H1 (cell line): ENCODE measurements around the gene PDIA3. TPM values are rescaled to one million over a fixed set of nuclear protein-coding genes. Genes with fewer than 3 reads are reported as not detected.

Experiments used
- microRNA counts: library from miRNA; unstranded; fragments of <30 nt; microRNA quantifications from one replicate; lab custom pipeline; 2015
- microRNA-seq, 2 experiments: library from miRNA; unstranded; fragments of <30 nt; microRNA quantifications; one replicate each; pipeline versions ENCODE4 to v1.2.0, GENCODE V29; 2016 to 2020; ENCODE audit warnings: borderline microRNAs expressed in 2 of 2, borderline number of aligned reads in 2 of 2, borderline replicate concordance in 1 of 2
- polyA plus RNA-seq, 7 experiments: library from polyadenylated mRNA; depleted of rRNA in 3 of 7; stranded (reverse) in 5 of 7; unstranded in 2 of 7; fragments of >200 nt in 5 of 7; fragments of 200-250 nt in 2 of 7; gene quantifications; 1 replicate in 5 of 7; 2 replicates in 1 of 7; 4 replicates in 1 of 7; pipeline versions ENCODE4 v1.2.1 to v1.2.3, GENCODE V29; 2011 to 2013; ENCODE audit warnings: missing spikeins in 2 of 7, mixed read lengths in 2 of 7
- small RNA-seq: library from polyadenylated mRNA; stranded (forward); fragments of <200 nt; extraction: miRNeasy Mini kit (QIAGEN cat#:217004); gene quantifications from one replicate; pipeline ENCODE3, GENCODE V24; 2013; ENCODE audit not compliant: insufficient read depth
- total RNA-seq: library from RNA; stranded (reverse); fragmentation: NEBNext Ultra II Directional; extraction: Animal tissue kit (Norgen Biotek cat#: 25700); gene quantifications from 2 replicates; pipeline ENCODE4 v1.2.1, GENCODE V29; 2021
- TF ChIP-seq, protein P1 (sequence below): IDR thresholded peaks from 2 replicates; pipeline ENCODE4 v1.6.1; 2012; ENCODE audit warnings: low read length, inconsistent platforms

Gene PDIA3
- total and polyA plus RNA-seq, 2 of the 8 experiments (the other 6 are each of a cell fraction or from before 2014, with no cell fraction given), result 90.4 to 655 TPM

- TF ChIP-seq, protein P1, sequence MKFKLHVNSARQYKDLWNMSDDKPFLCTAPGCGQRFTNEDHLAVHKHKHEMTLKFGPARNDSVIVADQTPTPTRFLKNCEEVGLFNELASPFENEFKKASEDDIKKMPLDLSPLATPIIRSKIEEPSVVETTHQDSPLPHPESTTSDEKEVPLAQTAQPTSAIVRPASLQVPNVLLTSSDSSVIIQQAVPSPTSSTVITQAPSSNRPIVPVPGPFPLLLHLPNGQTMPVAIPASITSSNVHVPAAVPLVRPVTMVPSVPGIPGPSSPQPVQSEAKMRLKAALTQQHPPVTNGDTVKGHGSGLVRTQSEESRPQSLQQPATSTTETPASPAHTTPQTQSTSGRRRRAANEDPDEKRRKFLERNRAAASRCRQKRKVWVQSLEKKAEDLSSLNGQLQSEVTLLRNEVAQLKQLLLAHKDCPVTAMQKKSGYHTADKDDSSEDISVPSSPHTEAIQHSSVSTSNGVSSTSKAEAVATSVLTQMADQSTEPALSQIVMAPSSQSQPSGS, result no peak
Observed at GRCh38 chr15:43821505-43821904, 75.3 kb downstream of the PDIA3 start (continued).

MicroRNAs within 50 kb of the gene (microRNA counts, 767-probe panel; counts per million panel counts)
- microRNA hsa-miR-1282 (lab: Ali Mortazavi, UCI), result 879 counts per million, percentile 95 among the panel's probes with 10 or more counts

Small RNAs within 50 kb of the gene (microRNA-seq; reads per million reads assigned to microRNA genes)
- 0 reads per million in 2 experiments for gene MIR1282

Small RNAs within 50 kb of the gene (small RNA-seq; reads per million reads assigned to genes)
- not detected for gene MIR1282
- gene RNU6-353P, result not detected
- gene RNU6-354P, result not detected

Other genes starting within 250 kb of the PDIA3 start
- gene MAP1A, start 228.8 kb upstream of the PDIA3 start, total RNA-seq, result 2.4 and 3.4 TPM in 2 replicates
- 0.57 and 0.80 TPM in 2 replicates for gene MAP1A, start 228.8 kb upstream of the PDIA3 start, polyA plus RNA-seq (2011; rRNA removed)
- gene PPIP5K1, start 156.2 kb upstream of the PDIA3 start, total RNA-seq, result 18.8 and 24.3 TPM in 2 replicates
- gene PPIP5K1, start 156.2 kb upstream of the PDIA3 start, polyA plus RNA-seq (2011; rRNA removed), result 22.7 and 30.4 TPM in 2 replicates
- 27.1 and 30.5 TPM in 2 replicates for gene CKMT1B, start 152.4 kb upstream of the PDIA3 start, total RNA-seq
- gene CKMT1B, start 152.4 kb upstream of the PDIA3 start, polyA plus RNA-seq (2011; rRNA removed), result 91.3 and 111 TPM in 2 replicates
- gene STRC, start 127.6 kb upstream of the PDIA3 start, total RNA-seq, result 0.34 and 0.42 TPM in 2 replicates
- 0.41 and 0.57 TPM in 2 replicates for gene STRC, start 127.6 kb upstream of the PDIA3 start, polyA plus RNA-seq (2011; rRNA removed)
- gene CATSPER2, start 97.6 kb upstream of the PDIA3 start, total RNA-seq, result 1.2 TPM in 2 replicates
- gene CATSPER2, start 97.6 kb upstream of the PDIA3 start, polyA plus RNA-seq (2011; rRNA removed), result 0.89 and 1.9 TPM in 2 replicates
- gene CKMT1A, start 52.6 kb upstream of the PDIA3 start, total RNA-seq, result 33.8 and 35.0 TPM in 2 replicates
- 38.9 and 44.8 TPM in 2 replicates for gene CKMT1A, start 52.6 kb upstream of the PDIA3 start, polyA plus RNA-seq (2011; rRNA removed)
- 9.2 and 11.0 TPM in 2 replicates for gene ELL3, start 30.5 kb downstream of the PDIA3 start, total RNA-seq
- 13.7 and 15.5 TPM in 2 replicates for gene ELL3, start 30.5 kb downstream of the PDIA3 start, polyA plus RNA-seq (2011; rRNA removed)
- 655 and 672 TPM in 2 replicates for gene SERF2, start 45.9 kb downstream of the PDIA3 start, total RNA-seq
- gene SERF2, start 45.9 kb downstream of the PDIA3 start, polyA plus RNA-seq (2011; rRNA removed), result 999 and 1,376 TPM in 2 replicates
- gene SERINC4, start 53.8 kb downstream of the PDIA3 start, total RNA-seq, result not detected in 2 replicates
- 0.08 and 0.14 TPM in 2 replicates for gene SERINC4, start 53.8 kb downstream of the PDIA3 start, polyA plus RNA-seq (2011; rRNA removed)
- gene HYPK, start 54.2 kb downstream of the PDIA3 start, total RNA-seq, result 9.9 and 17.6 TPM in 2 replicates
- gene HYPK, start 54.2 kb downstream of the PDIA3 start, polyA plus RNA-seq (2011; rRNA removed), result 5.0 and 5.4 TPM in 2 replicates
- gene MFAP1, start 78.3 kb downstream of the PDIA3 start, total RNA-seq, result 36.6 and 36.7 TPM in 2 replicates
- gene MFAP1, start 78.3 kb downstream of the PDIA3 start, polyA plus RNA-seq (2011; rRNA removed), result 11.0 and 23.6 TPM in 2 replicates
- 18.9 and 19.6 TPM in 2 replicates for gene WDR76, start 80.6 kb downstream of the PDIA3 start, total RNA-seq
- gene WDR76, start 80.6 kb downstream of the PDIA3 start, polyA plus RNA-seq (2011; rRNA removed), result 2.7 and 4.1 TPM in 2 replicates